ENCODE data around the gene PFKFB1.

The PFKFB1 gene

DNA sequence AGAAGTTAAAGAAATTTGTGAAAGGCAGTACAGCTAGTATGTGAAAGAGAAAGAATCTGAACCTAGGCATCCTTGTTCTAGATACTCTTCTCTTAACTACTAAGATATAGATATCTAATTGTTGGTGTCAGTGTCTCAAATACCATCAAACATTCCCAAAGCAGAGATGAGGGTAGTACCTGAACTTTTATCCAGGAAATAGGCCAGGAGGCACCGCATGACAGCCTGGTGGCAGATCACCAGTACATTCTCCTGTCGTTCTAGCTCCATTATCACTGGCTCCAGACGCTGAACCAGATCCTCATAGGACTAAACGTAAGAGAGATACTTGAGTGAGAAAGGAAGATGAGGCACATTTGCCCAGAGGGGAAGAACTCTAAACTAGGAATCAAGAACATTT is 56.6 kb downstream of the PFKFB1 start:
- H3K27me3 ChIP-seq (ENCODE audit: insufficient read depth, low read depth, severe bottlenecking), result peaks cover 7% of the 10 kb centered on the region

DNA sequence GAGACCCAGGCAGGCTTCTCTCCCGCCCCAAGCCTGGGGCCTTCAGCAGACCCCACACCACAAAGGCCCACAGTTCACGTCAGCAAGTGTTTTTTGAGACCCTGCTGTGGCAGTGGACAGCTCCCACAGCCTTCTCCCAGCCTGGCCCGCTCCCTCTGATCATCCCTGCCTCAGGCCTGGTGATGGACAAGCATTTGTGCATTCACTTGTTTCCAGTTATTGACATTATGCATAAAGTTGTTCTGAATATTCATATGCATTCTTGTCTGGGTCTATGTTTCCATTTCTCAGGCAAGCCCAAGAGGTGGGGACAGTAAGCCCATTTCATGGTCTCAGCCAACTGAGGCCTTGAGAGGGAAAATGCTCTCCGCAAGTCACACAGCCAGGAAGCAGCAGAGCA is 58.7 kb downstream of the PFKFB1 start:
- TF ChIP-seq, protein P1, sequence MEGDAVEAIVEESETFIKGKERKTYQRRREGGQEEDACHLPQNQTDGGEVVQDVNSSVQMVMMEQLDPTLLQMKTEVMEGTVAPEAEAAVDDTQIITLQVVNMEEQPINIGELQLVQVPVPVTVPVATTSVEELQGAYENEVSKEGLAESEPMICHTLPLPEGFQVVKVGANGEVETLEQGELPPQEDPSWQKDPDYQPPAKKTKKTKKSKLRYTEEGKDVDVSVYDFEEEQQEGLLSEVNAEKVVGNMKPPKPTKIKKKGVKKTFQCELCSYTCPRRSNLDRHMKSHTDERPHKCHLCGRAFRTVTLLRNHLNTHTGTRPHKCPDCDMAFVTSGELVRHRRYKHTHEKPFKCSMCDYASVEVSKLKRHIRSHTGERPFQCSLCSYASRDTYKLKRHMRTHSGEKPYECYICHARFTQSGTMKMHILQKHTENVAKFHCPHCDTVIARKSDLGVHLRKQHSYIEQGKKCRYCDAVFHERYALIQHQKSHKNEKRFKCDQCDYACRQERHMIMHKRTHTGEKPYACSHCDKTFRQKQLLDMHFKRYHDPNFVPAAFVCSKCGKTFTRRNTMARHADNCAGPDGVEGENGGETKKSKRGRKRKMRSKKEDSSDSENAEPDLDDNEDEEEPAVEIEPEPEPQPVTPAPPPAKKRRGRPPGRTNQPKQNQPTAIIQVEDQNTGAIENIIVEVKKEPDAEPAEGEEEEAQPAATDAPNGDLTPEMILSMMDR (IDR thresholded peaks at IDR 0.05; ENCODE audit: low read depth, low read length), result no peak
- no peak overlapping the region for H3K4me3 ChIP-seq (ENCODE audit: low read depth, low read length)
- no peak for DNase-seq
- H3K36me3 ChIP-seq, result no peaks in the 10 kb centered on the region
- no peaks in the 10 kb centered on the region for H3K9me3 ChIP-seq (ENCODE audit: severe bottlenecking)
- no peak overlapping the region for H3K27ac ChIP-seq
- H3K27me3 ChIP-seq (ENCODE audit: insufficient read depth, low read depth, severe bottlenecking), result peaks cover 7% of the 10 kb centered on the region

More for the DNA sequence above, 56.6 kb downstream of the PFKFB1 start:
- no peak for DNase-seq
- Histone ChIP-seq H3K27ac (no peak overlapping the region), H3K36me3 (no peaks in the 10 kb centered on the region), H3K9me3 (ENCODE audit: severe bottlenecking) (no peaks in the 10 kb centered on the region), H3K4me3 (ENCODE audit: low read depth, low read length) (no peak overlapping the region)
- TF ChIP-seq, protein P1 (IDR thresholded peaks at IDR 0.05; ENCODE audit: low read depth, low read length), result no peak

DNA sequence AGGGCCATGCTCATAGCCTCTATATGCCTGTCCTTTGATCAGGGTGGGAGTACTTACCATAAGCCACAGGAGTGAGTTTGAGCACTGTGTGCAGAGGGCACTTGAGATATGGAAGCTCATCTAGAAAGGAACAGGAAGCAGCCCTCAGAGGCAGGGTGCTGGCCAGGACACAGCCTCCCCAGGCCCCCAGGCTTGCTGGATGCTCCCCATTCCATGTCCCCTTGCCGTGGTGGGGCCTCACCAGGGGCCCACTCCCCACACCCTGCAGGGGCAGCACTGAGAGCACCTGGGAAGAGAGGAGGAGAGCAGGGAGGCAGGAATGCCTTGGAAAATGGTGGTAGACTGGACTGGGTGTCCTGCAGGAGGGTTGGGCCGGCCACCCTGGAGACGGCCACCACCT is 59.1 kb downstream of the PFKFB1 start:
- Histone ChIP-seq H3K27ac (no peak overlapping the region), H3K27me3 (ENCODE audit: insufficient read depth, low read depth, severe bottlenecking) (peaks cover 7% of the 10 kb centered on the region), H3K9me3 (ENCODE audit: severe bottlenecking) (no peaks in the 10 kb centered on the region), H3K4me3 (ENCODE audit: low read depth, low read length) (no peak overlapping the region), H3K36me3 (no peaks in the 10 kb centered on the region)
- TF ChIP-seq, protein P1 (IDR thresholded peaks at IDR 0.05; ENCODE audit: low read depth, low read length), result no peak
- DNase-seq, result no peak

DNA sequence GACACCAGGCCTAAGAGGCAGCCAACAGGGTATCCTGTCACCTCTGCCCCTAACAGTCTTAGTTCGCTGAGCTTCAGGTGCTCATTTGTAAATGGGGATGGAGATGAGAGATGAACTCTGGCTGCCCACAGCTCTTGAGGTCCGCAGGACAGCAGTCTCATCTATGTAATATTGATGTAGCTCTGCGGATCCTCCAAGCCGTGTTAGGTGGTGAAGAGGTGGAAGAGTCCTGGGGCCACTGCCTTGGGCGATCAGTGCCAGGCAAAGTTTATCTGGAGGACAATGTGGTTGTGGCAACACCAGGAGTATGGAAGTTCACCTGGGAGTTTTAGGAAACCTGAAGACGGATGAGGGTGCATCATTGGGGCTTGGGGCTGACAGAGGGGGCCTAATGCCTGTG is 59.9 kb downstream of the PFKFB1 start:
- Histone ChIP-seq H3K9me3 (ENCODE audit: severe bottlenecking) (no peaks in the 10 kb centered on the region), H3K27me3 (ENCODE audit: insufficient read depth, low read depth, severe bottlenecking) (peaks cover 7% of the 10 kb centered on the region), H3K27ac (no peak overlapping the region), H3K36me3 (no peaks in the 10 kb centered on the region), H3K4me3 (ENCODE audit: low read depth, low read length) (no peak overlapping the region)
- TF ChIP-seq, protein P1 (IDR thresholded peaks at IDR 0.05; ENCODE audit: low read depth, low read length), result no peak
- DNase-seq, result no peak

DNA sequence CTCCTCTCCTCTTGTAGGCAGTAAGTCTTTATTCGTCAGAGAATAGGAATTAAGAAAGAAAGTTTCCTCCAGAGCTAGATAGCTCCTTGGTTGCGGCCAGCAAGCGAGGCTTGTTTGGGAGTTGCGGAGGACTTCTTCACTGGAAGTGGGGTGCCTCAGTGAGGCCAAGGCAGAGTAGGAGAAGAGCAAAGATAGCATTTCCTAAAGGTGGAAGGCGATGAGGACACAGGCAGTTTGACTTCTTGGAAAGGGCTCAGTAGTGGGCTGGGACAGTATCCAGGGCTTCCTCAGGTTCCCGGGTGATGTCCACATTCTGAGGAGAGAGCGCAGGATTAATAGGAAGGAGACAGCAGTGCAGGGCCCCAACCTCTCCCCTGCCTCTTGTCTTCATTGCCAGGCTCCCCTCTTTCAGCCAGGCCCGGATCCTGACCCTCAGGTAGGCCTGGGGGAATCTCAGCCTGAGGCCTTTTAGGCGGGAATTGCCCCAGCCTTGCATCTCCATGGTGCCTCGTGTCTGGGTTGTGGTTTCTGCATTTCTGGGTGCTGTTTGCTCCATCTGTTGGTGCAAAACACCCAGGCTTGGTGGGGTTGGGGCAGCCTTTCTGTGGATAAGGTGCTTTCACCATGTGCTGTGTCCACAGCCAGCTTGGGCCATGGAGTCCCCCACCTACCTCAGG is 60.7 kb downstream of the PFKFB1 start:
- Histone ChIP-seq H3K36me3 (no peaks in the 10 kb centered on the region), H3K27me3 (ENCODE audit: insufficient read depth, low read depth, severe bottlenecking) (peaks cover 7% of the 10 kb centered on the region), H3K4me3 (ENCODE audit: low read depth, low read length) (no peak overlapping the region), H3K27ac (no peak overlapping the region), H3K9me3 (ENCODE audit: severe bottlenecking) (no peaks in the 10 kb centered on the region)
- no peak for DNase-seq
- TF ChIP-seq, protein P1 (IDR thresholded peaks at IDR 0.05; ENCODE audit: low read depth, low read length), result no peak

DNA sequence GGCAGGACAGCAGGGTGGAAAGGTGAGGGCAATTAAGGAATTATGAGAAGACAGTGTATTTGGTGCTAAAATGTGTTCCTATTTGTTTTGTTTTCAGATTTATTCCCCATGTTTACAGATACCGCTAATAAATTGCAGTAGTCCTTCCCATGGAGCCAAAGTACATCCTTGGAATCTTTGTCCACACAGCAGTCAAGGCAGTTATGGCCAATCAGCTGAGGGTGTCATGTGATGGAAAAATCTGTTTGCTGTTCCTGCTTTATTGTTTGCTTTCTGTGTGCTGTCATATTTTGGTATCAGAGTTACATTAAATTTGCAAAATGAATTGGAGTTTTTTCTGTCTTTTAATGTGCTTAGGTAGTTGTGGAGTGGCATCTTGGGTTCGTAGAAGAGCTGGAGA is 62.9 kb downstream of the PFKFB1 start:
- no peak for DNase-seq
- Histone ChIP-seq H3K36me3 (no peaks in the 10 kb centered on the region), H3K4me3 (ENCODE audit: low read depth, low read length) (no peak overlapping the region), H3K9me3 (ENCODE audit: severe bottlenecking) (no peaks in the 10 kb centered on the region), H3K27ac (no peak overlapping the region), H3K27me3 (ENCODE audit: insufficient read depth, low read depth, severe bottlenecking) (peaks cover 9% of the 10 kb centered on the region)
- TF ChIP-seq, protein P1 (IDR thresholded peaks at IDR 0.05; ENCODE audit: low read depth, low read length), result no peak
